ENCODE data around the gene ZNF445.

ZNF445 gene

DNA sequence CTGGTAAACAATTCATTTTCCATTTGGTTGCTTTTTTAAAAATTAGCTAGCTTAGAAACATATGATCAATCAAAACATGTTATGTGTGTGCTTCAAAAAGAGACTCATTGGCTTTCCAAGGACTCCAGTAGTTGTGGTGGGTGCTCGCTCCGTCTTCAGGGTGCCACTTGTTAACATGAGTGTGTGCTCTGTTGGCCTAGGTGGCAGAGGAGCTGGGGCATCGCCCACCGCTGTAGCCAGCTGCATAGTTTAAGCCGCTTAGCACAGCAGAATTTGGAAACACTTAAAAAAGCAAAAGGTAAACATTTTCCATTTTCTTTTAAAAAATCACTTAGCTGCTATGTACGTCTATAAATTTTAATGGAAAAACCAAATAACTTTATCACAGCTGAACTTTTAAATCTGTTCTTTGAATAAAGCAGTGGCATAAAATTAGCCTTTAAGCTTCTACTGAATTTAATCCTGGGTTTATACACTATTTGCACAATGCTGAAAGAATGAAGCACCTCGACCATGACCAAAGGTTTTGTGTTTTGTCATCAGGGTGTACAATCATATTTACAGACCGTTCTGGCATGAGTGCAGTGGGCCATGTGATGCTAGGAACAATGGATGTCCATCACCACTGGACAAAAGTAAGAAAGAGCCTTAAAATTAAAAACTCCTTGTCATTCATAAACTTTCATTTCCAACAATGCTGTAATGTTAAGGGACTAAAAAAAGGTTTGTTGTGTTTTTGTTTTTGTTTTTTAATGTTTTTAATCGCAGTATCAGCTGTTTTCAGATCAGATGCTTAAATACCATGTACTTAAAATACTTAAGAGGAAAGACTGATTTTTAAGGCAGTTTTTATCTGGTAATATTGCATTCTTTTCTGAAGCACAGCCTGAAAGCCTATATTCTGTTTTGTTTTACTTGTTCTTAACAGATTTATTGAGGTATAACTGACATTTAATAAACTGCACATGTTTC, 81.0 kb downstream of the ZNF445 start:
- DNase-seq = no peak

DNA sequence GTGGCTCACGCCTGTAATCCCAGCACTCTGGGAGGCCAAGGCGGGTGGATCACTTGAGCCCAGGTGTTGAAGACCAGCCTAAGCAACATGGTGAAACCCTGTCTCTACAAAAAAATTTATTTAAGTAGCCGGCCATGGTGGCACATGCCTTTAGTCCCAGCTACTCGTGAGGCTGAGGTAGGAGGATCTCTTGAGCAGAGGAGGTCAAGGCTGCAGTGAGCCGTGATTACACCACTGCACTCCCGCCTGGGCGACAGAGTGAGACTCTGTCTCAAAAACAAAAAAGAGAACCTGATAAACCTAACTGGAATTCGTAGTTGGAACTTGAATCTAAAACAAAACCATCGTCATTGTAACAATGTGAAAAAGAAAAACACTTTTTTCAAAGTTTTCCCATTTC, 81.8 kb downstream of the ZNF445 start:
- DNase-seq = no peak

DNA sequence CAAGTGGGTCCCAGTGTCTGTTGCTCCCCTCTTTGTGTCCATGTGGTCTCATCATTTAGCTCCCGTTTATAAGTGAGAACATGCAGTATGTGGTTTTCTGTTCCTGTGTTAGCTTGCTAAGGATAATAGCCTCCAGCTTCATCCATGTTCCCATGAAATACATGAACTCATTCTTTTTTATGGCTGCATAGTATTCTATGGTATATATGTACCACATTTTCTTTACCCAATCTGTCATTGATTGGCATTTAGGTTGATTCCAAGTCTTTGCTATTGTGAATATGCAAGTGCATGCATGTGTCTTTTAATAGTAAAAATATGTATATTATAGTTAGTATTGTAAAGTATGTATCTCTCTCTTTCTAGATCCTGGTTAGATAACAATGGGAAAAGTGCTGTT, 85.0 kb downstream of the ZNF445 start:
- no peak for DNase-seq

DNA sequence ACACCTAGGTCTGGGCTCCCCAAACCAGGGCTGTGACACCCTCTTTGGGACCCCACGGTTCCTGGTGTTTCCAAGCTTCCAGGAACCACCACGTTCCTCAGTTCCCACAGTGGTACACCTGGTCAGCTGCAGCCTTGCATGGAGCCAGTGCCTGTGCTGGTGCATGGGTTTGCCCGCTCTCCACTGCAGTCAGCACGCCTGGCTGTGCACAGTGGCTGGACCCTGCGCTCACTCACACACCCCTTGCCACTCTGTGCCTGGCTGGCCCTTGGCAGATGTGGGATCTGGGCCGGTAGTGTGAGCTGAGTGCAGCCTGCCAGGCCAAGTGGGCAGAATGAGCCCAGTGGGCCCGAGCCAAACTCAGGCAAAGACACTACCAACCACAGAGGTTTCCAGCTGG, 90.1 kb downstream of the ZNF445 start:
- no peak for DNase-seq
